GM12891 (cell line): Measurements from ENCODE around the gene EGFR.

Experiments used
- DNase-seq: peaks from one replicate; pipeline ENCODE4 v3.0.0; 2011; ENCODE audit warnings: low spot score; ENCODE audit not compliant: insufficient read length
- FAIRE-seq: peaks from 2 replicates; lab custom pipeline; 2011; peaks lifted over from hg19 to GRCh38; lab: Jason Lieb, UNC
- PAX5 ChIP-seq: IDR thresholded peaks from 2 replicates; pipeline ENCODE4 v1.6.1; 2011; ENCODE audit warnings: low read length, moderate library complexity, mild to moderate bottlenecking; ENCODE audit not compliant: insufficient read depth, severe bottlenecking
- POLR2A ChIP-seq: IDR thresholded peaks from 2 replicates; pipeline ENCODE4 v1.6.1; 2011; ENCODE audit warnings: low read depth, low read length, control low read depth
- POLR2AphosphoS5 ChIP-seq: IDR thresholded peaks from 2 replicates; pipeline ENCODE4 v1.6.1; 2011; ENCODE audit warnings: low read depth, low read length, control low read depth
- POU2F2 ChIP-seq: IDR thresholded peaks from 2 replicates; pipeline ENCODE4 v1.6.1; 2011; ENCODE audit warnings: low read depth, mild to moderate bottlenecking, control low read depth, low read length, moderate library complexity
- SPI1 ChIP-seq: IDR thresholded peaks from 2 replicates; pipeline ENCODE4 v1.6.1; 2011; ENCODE audit warnings: low read depth, low read length, control low read depth
- TAF1 ChIP-seq: IDR thresholded peaks from 2 replicates; pipeline ENCODE4 v1.6.1; 2011; ENCODE audit warnings: low read depth, low read length, control low read depth

The EGFR gene

GRCh38 chr7:55205124-55205955, 186.5 kb downstream of the EGFR start:
- no peak for DNase-seq
- no peak for TF ChIP-seq POU2F2
- no peak for TF ChIP-seq PAX5
- TF ChIP-seq POLR2AphosphoS5, result no peak
- TF ChIP-seq TAF1, result no peak
- no peak for TF ChIP-seq SPI1
- no peak for TF ChIP-seq POLR2A
- FAIRE-seq, result no peak

- FAIRE-seq (no peak), DNase-seq (no peak)
- TF ChIP-seq POLR2AphosphoS5, result no peak
- TF ChIP-seq PAX5, result no peak
- TF ChIP-seq SPI1, result no peak
- no peak for TF ChIP-seq POU2F2
- TF ChIP-seq TAF1, result no peak
- TF ChIP-seq POLR2A, result no peak
Observed at GRCh38 chr7:55206235-55207029, 187.6 kb downstream of the EGFR start.

GRCh38 chr7:55207436-55208125, 188.8 kb downstream of the EGFR start:
- FAIRE-seq, result no peak
- DNase-seq, result no peak
- TF ChIP-seq POLR2A, result no peak
- no peak for TF ChIP-seq POLR2AphosphoS5

- DNase-seq (no peak), FAIRE-seq (no peak)
- TF ChIP-seq PAX5, result no peak
- no peak for TF ChIP-seq POU2F2
- no peak for TF ChIP-seq POLR2A
- TF ChIP-seq SPI1, result no peak
- no peak for TF ChIP-seq POLR2AphosphoS5
- TF ChIP-seq TAF1, result no peak
Observed at GRCh38 chr7:55209366-55209765, 190.5 kb downstream of the EGFR start.

- no peak for TF ChIP-seq SPI1
- TF ChIP-seq POLR2AphosphoS5, result no peak
- TF ChIP-seq TAF1, result no peak
- no peak for TF ChIP-seq PAX5
- TF ChIP-seq POLR2A, result no peak
- TF ChIP-seq POU2F2, result no peak
- DNase-seq (no peak), FAIRE-seq (no peak)
Observed at GRCh38 chr7:55210176-55210575, 191.4 kb downstream of the EGFR start.

- FAIRE-seq (no peak), DNase-seq (no peak)
- TF ChIP-seq SPI1 (no peak), POU2F2 (no peak), PAX5 (no peak), POLR2A (no peak), TAF1 (no peak), POLR2AphosphoS5 (no peak)
Observed at GRCh38 chr7:55210716-55211115, 191.9 kb downstream of the EGFR start.

GRCh38 chr7:55211726-55212125, 192.9 kb downstream of the EGFR start:
- DNase-seq, result no peak
- FAIRE-seq, result no peak
- TF ChIP-seq POLR2A, result no peak
- TF ChIP-seq SPI1, result no peak
- TF ChIP-seq TAF1, result no peak
- TF ChIP-seq POU2F2, result no peak
- TF ChIP-seq POLR2AphosphoS5, result no peak
- TF ChIP-seq PAX5, result no peak

- no peak for FAIRE-seq
- DNase-seq, result no peak
- TF ChIP-seq POU2F2, result no peak
- TF ChIP-seq POLR2A, result no peak
- no peak for TF ChIP-seq SPI1
- no peak for TF ChIP-seq TAF1
- no peak for TF ChIP-seq POLR2AphosphoS5
- no peak for TF ChIP-seq PAX5
Observed at GRCh38 chr7:55212176-55212575, 193.4 kb downstream of the EGFR start.

- no peak for TF ChIP-seq TAF1
- TF ChIP-seq POLR2AphosphoS5, result no peak
- no peak for TF ChIP-seq SPI1
- TF ChIP-seq PAX5, result no peak
- no peak for TF ChIP-seq POU2F2
- no peak for TF ChIP-seq POLR2A
- no peak for FAIRE-seq
- no peak for DNase-seq
Observed at GRCh38 chr7:55212838-55213237, 194.0 kb downstream of the EGFR start.

GRCh38 chr7:55214707-55215106, 195.9 kb downstream of the EGFR start:
- TF ChIP-seq POLR2AphosphoS5 (no peak), TAF1 (no peak), POU2F2 (no peak), PAX5 (no peak), SPI1 (no peak), POLR2A (no peak)
- no peak for FAIRE-seq
- no peak for DNase-seq
